Trophoblast cell (in vitro differentiated cells and primary cell): ENCODE data around the gene MAPKAPK5.

ENCODE experiments used
- DNase-seq, 2 donors: peaks; one replicate each; pipeline ENCODE4 v3.0.0-alpha.2; 2016
- H2AFZ ChIP-seq: 2 replicates; pipeline ENCODE4 v1.6.1; 2013; ENCODE audit warnings: low read length, moderate library complexity, mild to moderate bottlenecking; ENCODE audit not compliant: insufficient read depth, poor library complexity
- H2AK5ac ChIP-seq: 2 replicates; pipeline ENCODE4 v1.6.1; 2013; ENCODE audit warnings: mild to moderate bottlenecking, low read length
- H2BK120ac ChIP-seq: 2 replicates; pipeline ENCODE4 v1.6.1; 2013; ENCODE audit warnings: low read length, mild to moderate bottlenecking, moderate library complexity; ENCODE audit not compliant: insufficient read depth, poor library complexity
- H2BK12ac ChIP-seq: 2 replicates; pipeline ENCODE4 v1.6.1; 2013; ENCODE audit warnings: mild to moderate bottlenecking, low read length, moderate library complexity
- H2BK5ac ChIP-seq: 2 replicates; pipeline ENCODE4 v1.6.1; 2013; ENCODE audit warnings: low read length, low read depth, moderate library complexity, mild to moderate bottlenecking; ENCODE audit not compliant: poor library complexity
- H3K14ac ChIP-seq: 2 replicates; pipeline ENCODE4 v1.6.1; 2013; ENCODE audit warnings: mild to moderate bottlenecking, low read length
- H3K18ac ChIP-seq: 2 replicates; pipeline ENCODE4 v1.6.1; 2013; ENCODE audit warnings: mild to moderate bottlenecking, low read length
- H3K23ac ChIP-seq: 2 replicates; pipeline ENCODE4 v1.6.1; 2013; ENCODE audit warnings: low read length
- H3K27ac ChIP-seq: 2 replicates; pipeline ENCODE4 v1.5.1; 2013; ENCODE audit warnings: low read depth, mild to moderate bottlenecking, inconsistent platforms, low read length, moderate library complexity
- H3K27me3 ChIP-seq: 2 replicates; pipeline ENCODE4 v1.6.1; 2013; ENCODE audit warnings: inconsistent platforms, mild to moderate bottlenecking, low read length, moderate library complexity; ENCODE audit not compliant: insufficient read depth
- H3K36me3 ChIP-seq, 2 experiments: 1 replicate in 1 of 2; 2 replicates in 1 of 2; pipeline ENCODE4 v1.6.1; 2013; ENCODE audit warnings: low read length in 2 of 2, mild to moderate bottlenecking in 2 of 2, moderate library complexity in 1 of 2; ENCODE audit not compliant: insufficient read depth in 2 of 2, control insufficient read depth in 1 of 2
- H3K4ac ChIP-seq: 2 replicates; pipeline ENCODE4 v1.6.1; 2013; ENCODE audit warnings: low read depth, mild to moderate bottlenecking, low read length, moderate library complexity
- H3K4me1 ChIP-seq, 2 experiments: 1 replicate in 1 of 2; 2 replicates in 1 of 2; pipeline ENCODE4 v1.6.1; 2013; ENCODE audit warnings: low read length in 2 of 2, mild to moderate bottlenecking in 2 of 2, moderate library complexity in 1 of 2; ENCODE audit not compliant: insufficient read depth in 2 of 2, control insufficient read depth in 1 of 2
- H3K4me2 ChIP-seq: 2 replicates; pipeline ENCODE4 v1.6.1; 2013; ENCODE audit warnings: inconsistent platforms, mild to moderate bottlenecking, low read length, moderate library complexity
- H3K4me3 ChIP-seq: 2 replicates; pipeline ENCODE4 v1.5.1; 2013; ENCODE audit warnings: mild to moderate bottlenecking, low read depth, low read length, inconsistent platforms
- H3K79me1 ChIP-seq: one replicate; pipeline ENCODE4 v1.6.1; 2013; ENCODE audit warnings: low read length
- H3K79me2 ChIP-seq: 2 replicates; pipeline ENCODE4 v1.6.1; 2013; ENCODE audit warnings: low read length, mild to moderate bottlenecking; ENCODE audit not compliant: control insufficient read depth, insufficient read depth, poor library complexity
- H3K9ac ChIP-seq: 2 replicates; pipeline ENCODE4 v1.6.1; 2013; ENCODE audit warnings: mild to moderate bottlenecking, low read length
- H3K9me3 ChIP-seq: 2 replicates; pipeline ENCODE4 v1.6.1; 2013; ENCODE audit warnings: low read depth, mild to moderate bottlenecking, control low read depth, inconsistent platforms, low read length; ENCODE audit not compliant: insufficient read depth
- H4K12ac ChIP-seq: 2 replicates; pipeline ENCODE4 v1.6.1; 2013; ENCODE audit warnings: low read depth, mild to moderate bottlenecking, low read length, moderate library complexity
- H4K8ac ChIP-seq: 2 replicates; pipeline ENCODE4 v1.6.1; 2013; ENCODE audit warnings: low read depth, mild to moderate bottlenecking, low read length, moderate library complexity
- H4K91ac ChIP-seq: one replicate; pipeline ENCODE4 v1.6.1; 2013; ENCODE audit warnings: low read depth, mild to moderate bottlenecking, low read length, moderate library complexity
- WGBS: extraction: QIAGEN DNeasy Blood & Tissue Kit; methylation state at CpG from one replicate; pipeline ENCODE4 v1.1.7; 2013; ENCODE audit warnings: missing lambda C conversion rate; ENCODE audit not compliant: insufficient read length, insufficient coverage; ENCODE audit errors: extremely low coverage; 5-methylcytosine and 5-hydroxymethylcytosine counted together

Gene MAPKAPK5

GRCh38 chr12:111932241-111932640 is 90.2 kb downstream of the MAPKAPK5 start:
- no peak overlapping the region for H3K23ac ChIP-seq
- no CpG with 5 or more reads among the region's 5 CpGs for WGBS
- no peaks in the 10 kb centered on the region for H3K27me3 ChIP-seq
- H3K14ac ChIP-seq = no peak overlapping the region
- H2AFZ ChIP-seq = no peak overlapping the region
- H2AK5ac ChIP-seq = no peak overlapping the region
- H2BK120ac ChIP-seq = no peak overlapping the region
- no peak overlapping the region for H3K4me2 ChIP-seq
- peak; percentile 46 to 97 for DNase-seq
- no peak overlapping the region for H3K27ac ChIP-seq
- H2BK5ac ChIP-seq = no peak overlapping the region
- H3K9ac ChIP-seq = no peak overlapping the region
- H3K4ac ChIP-seq = no peak overlapping the region
- H3K79me1 ChIP-seq = no peaks in the 10 kb centered on the region
- H4K12ac ChIP-seq = no peak overlapping the region
- no peak overlapping the region for H4K8ac ChIP-seq
- no peaks in the 10 kb centered on the region for H3K79me2 ChIP-seq
- no peak overlapping the region for H3K18ac ChIP-seq
- H2BK12ac ChIP-seq = no peak overlapping the region
- no peak overlapping the region for H4K91ac ChIP-seq
- H3K9me3 ChIP-seq = no peaks in the 10 kb centered on the region
- H3K4me1 ChIP-seq = no peaks in the 10 kb centered on the region
- no peaks in the 10 kb centered on the region for H3K36me3 ChIP-seq
- H3K4me3 ChIP-seq = no peak overlapping the region

GRCh38 chr12:111936869-111937268 is 94.8 kb downstream of the MAPKAPK5 start:
- H3K4me1 ChIP-seq = no peaks in the 10 kb centered on the region
- no peak overlapping the region for H3K18ac ChIP-seq
- no peak overlapping the region for H3K4me3 ChIP-seq
- no peak overlapping the region for H3K23ac ChIP-seq
- H2AFZ ChIP-seq = no peak overlapping the region
- H3K36me3 ChIP-seq = no peaks in the 10 kb centered on the region
- no peaks in the 10 kb centered on the region for H3K79me2 ChIP-seq
- no peak overlapping the region for H2AK5ac ChIP-seq
- H2BK120ac ChIP-seq = no peak overlapping the region
- H3K14ac ChIP-seq = no peak overlapping the region
- H3K27me3 ChIP-seq = no peaks in the 10 kb centered on the region
- H3K27ac ChIP-seq = no peak overlapping the region
- H4K12ac ChIP-seq = no peak overlapping the region
- no peak overlapping the region for H3K4ac ChIP-seq
- no peaks in the 10 kb centered on the region for H3K79me1 ChIP-seq
- no peak for DNase-seq
- no peak overlapping the region for H4K91ac ChIP-seq
- no peaks in the 10 kb centered on the region for H3K9me3 ChIP-seq
- H2BK12ac ChIP-seq = no peak overlapping the region
- no peak overlapping the region for H2BK5ac ChIP-seq
- no peak overlapping the region for H3K9ac ChIP-seq
- H3K4me2 ChIP-seq = no peak overlapping the region
- no peak overlapping the region for H4K8ac ChIP-seq

GRCh38 chr12:111937429-111937828 is 95.4 kb downstream of the MAPKAPK5 start:
- Histone ChIP-seq H3K14ac (no peak overlapping the region), H3K18ac (no peak overlapping the region), H3K4me3 (no peak overlapping the region), H2AK5ac (no peak overlapping the region), H3K9ac (no peak overlapping the region), H2AFZ (no peak overlapping the region), H3K79me2 (no peaks in the 10 kb centered on the region), H3K23ac (no peak overlapping the region), H3K79me1 (no peaks in the 10 kb centered on the region), H3K9me3 (no peaks in the 10 kb centered on the region), H3K27ac (no peak overlapping the region), H4K8ac (no peak overlapping the region), H4K12ac (no peak overlapping the region), H2BK120ac (no peak overlapping the region), H3K4ac (no peak overlapping the region), H3K4me1 (no peaks in the 10 kb centered on the region), H3K27me3 (no peaks in the 10 kb centered on the region), H2BK5ac (no peak overlapping the region), H3K4me2 (no peak overlapping the region), H4K91ac (no peak overlapping the region), H2BK12ac (no peak overlapping the region), H3K36me3 (no peaks in the 10 kb centered on the region)
- WGBS = no CpG with 5 or more reads among the region's 1 CpG
- no peak for DNase-seq

GRCh38 chr12:111942557-111942956 is 100.5 kb downstream of the MAPKAPK5 start:
- DNase-seq = peak; percentile 59 to 71
- no peaks in the 10 kb centered on the region for H3K36me3 ChIP-seq
- H4K8ac ChIP-seq = no peak overlapping the region
- H2AK5ac ChIP-seq = no peak overlapping the region
- H2BK5ac ChIP-seq = no peak overlapping the region
- no peak overlapping the region for H3K18ac ChIP-seq
- no peak overlapping the region for H3K4me2 ChIP-seq
- no peak overlapping the region for H2AFZ ChIP-seq
- no peak overlapping the region for H2BK12ac ChIP-seq
- no peak overlapping the region for H3K4me3 ChIP-seq
- no peak overlapping the region for H3K23ac ChIP-seq
- H3K79me1 ChIP-seq = peaks cover 2% of the 10 kb centered on the region
- H2BK120ac ChIP-seq = no peak overlapping the region
- no peak overlapping the region for H4K12ac ChIP-seq
- H4K91ac ChIP-seq = no peak overlapping the region
- no peaks in the 10 kb centered on the region for H3K27me3 ChIP-seq
- no peaks in the 10 kb centered on the region for H3K9me3 ChIP-seq
- H3K4ac ChIP-seq = no peak overlapping the region
- no peak overlapping the region for H3K14ac ChIP-seq
- H3K4me1 ChIP-seq = no peaks in the 10 kb centered on the region
- H3K27ac ChIP-seq = no peak overlapping the region
- H3K9ac ChIP-seq = no peak overlapping the region
- no peaks in the 10 kb centered on the region for H3K79me2 ChIP-seq
- WGBS = no CpG with 5 or more reads among the region's 5 CpGs
